H1 (cell line): ENCODE results near the gene TOR4A. TPM values are rescaled to one million over a fixed set of nuclear protein-coding genes. Genes with fewer than 3 reads are reported as not detected.

ENCODE experiments used
- CTCF ChIA-PET: fragments of 300-600 bp; sonication (Branson Sonifier 250); formaldehyde crosslinking; loops from one replicate; lab custom pipeline; 2021; ENCODE audit not compliant: partially characterized antibody; lab: Charles Lee
- POLR2A ChIA-PET: fragments of 300-600 bp; sonication (Branson Sonifier 250); formaldehyde crosslinking; loops from one replicate; lab custom pipeline; 2021; ENCODE audit warnings: inconsistent platforms; ENCODE audit not compliant: partially characterized antibody; lab: Charles Lee
- DNase-seq, 2 experiments: peaks; one replicate each; pipeline versions ENCODE4 v3.0.0 to v3.0.0-alpha.2; 2010 to 2022; ENCODE audit warnings: low spot score in 2 of 2, low read depth in 1 of 2, mixed read lengths in 1 of 2
- FAIRE-seq: peaks from 2 replicates; lab custom pipeline; 2011; peaks lifted over from hg19 to GRCh38; lab: Jason Lieb, UNC
- H2AFZ ChIP-seq: 2 replicates; pipeline ENCODE4 v1.8.1; 2012; ENCODE audit warnings: low read length, inconsistent platforms
- H2AK5ac ChIP-seq: 2 replicates; pipeline ENCODE4 v1.6.1; 2013; ENCODE audit warnings: low read depth, low read length
- H2BK120ac ChIP-seq: replicated peaks from 2 replicates; pipeline ENCODE3; 2013; ENCODE audit warnings: low read depth, low read length, inconsistent platforms
- H2BK12ac ChIP-seq: 2 replicates; pipeline ENCODE4 v1.6.1; 2013; ENCODE audit warnings: low read depth, low read length
- H2BK15ac ChIP-seq: 2 replicates; pipeline ENCODE4 v1.6.1; 2013; ENCODE audit warnings: low read length
- H2BK20ac ChIP-seq: 2 replicates; pipeline ENCODE4 v1.6.1; 2013; ENCODE audit warnings: low read length
- H2BK5ac ChIP-seq: 2 replicates; pipeline ENCODE4 v1.6.1; 2013; ENCODE audit warnings: low read depth, low read length
- H3K14ac ChIP-seq: 2 replicates; pipeline ENCODE4 v1.6.1; 2013; ENCODE audit warnings: inconsistent platforms; ENCODE audit not compliant: insufficient read length
- H3K18ac ChIP-seq: 2 replicates; pipeline ENCODE4 v1.6.1; 2013; ENCODE audit warnings: low read length; ENCODE audit errors: extremely low read depth
- H3K23ac ChIP-seq: 2 replicates; pipeline ENCODE4 v1.6.1; 2013; ENCODE audit warnings: inconsistent platforms; ENCODE audit not compliant: insufficient read length
- H3K23me2 ChIP-seq: 2 replicates; pipeline ENCODE4 v1.6.1; 2013; ENCODE audit warnings: low read depth, low read length
- H3K27ac ChIP-seq: 2 replicates; pipeline ENCODE4 v1.6.1; 2011; ENCODE audit warnings: low read depth, low read length, inconsistent platforms
- H3K27me3 ChIP-seq, 4 experiments: replicated peaks in 1 of 4; 1 replicate in 1 of 4; 2 replicates in 3 of 4; pipeline versions ENCODE4 v1.6.1 to v1.8.1; 2011 to 2013; ENCODE audit warnings: low read length in 3 of 4, mild to moderate bottlenecking in 3 of 4, inconsistent platforms in 2 of 4, mixed read lengths in 2 of 4, moderate library complexity in 1 of 4; ENCODE audit not compliant: control insufficient read depth in 3 of 4, insufficient read depth in 3 of 4; ENCODE audit errors: extremely low read depth in 1 of 4
- H3K36me3 ChIP-seq, 4 experiments: 2 replicates each; pipeline versions ENCODE4 v1.6.1 to v1.8.1; 2011 to 2013; ENCODE audit warnings: mild to moderate bottlenecking in 4 of 4, low read length in 3 of 4, moderate library complexity in 2 of 4, control low read depth in 1 of 4, inconsistent platforms in 1 of 4; ENCODE audit not compliant: insufficient read depth in 4 of 4, control insufficient read depth in 2 of 4
- H3K4ac ChIP-seq: replicated peaks from 2 replicates; pipeline ENCODE3; 2013; ENCODE audit warnings: low read length, low read depth, mixed read lengths, inconsistent platforms; ENCODE audit not compliant: insufficient read length
- H3K4me1 ChIP-seq, 4 experiments: replicated peaks in 1 of 4; 1 replicate in 1 of 4; 2 replicates in 3 of 4; pipeline versions ENCODE4 v1.6.1 to v1.8.1; 2011 to 2013; ENCODE audit warnings: low read length in 3 of 4, inconsistent platforms in 2 of 4, mixed read lengths in 1 of 4; ENCODE audit not compliant: insufficient read depth in 4 of 4, control insufficient read depth in 3 of 4
- H3K4me2 ChIP-seq, 2 experiments: 2 replicates each; pipeline versions ENCODE4 v1.6.1 to v1.8.1; 2011 to 2013; ENCODE audit warnings: low read depth in 2 of 2, low read length in 2 of 2, control low read depth in 1 of 2, inconsistent platforms in 1 of 2, mild to moderate bottlenecking in 1 of 2; ENCODE audit not compliant: insufficient read depth in 1 of 2
- H3K4me3 ChIP-seq, 4 experiments: fragments of 200-600, 300-600 bp in 1 of 4; sonication (generic), shearing (Covaris generic), sonication (Bioruptor Twin) in 1 of 4; 2 replicates each; pipeline versions ENCODE4 v1.5.1 to v1.8.1; 2011 to 2016; ENCODE audit warnings: low read length in 4 of 4, low read depth in 3 of 4, control low read depth in 2 of 4, inconsistent platforms in 2 of 4, mild to moderate bottlenecking in 2 of 4, mixed read lengths in 1 of 4, moderate library complexity in 1 of 4; ENCODE audit not compliant: insufficient read depth in 2 of 4; ENCODE audit errors: extremely low read depth in 1 of 4
- H3K56ac ChIP-seq: replicated peaks from 2 replicates; pipeline ENCODE3; 2013; ENCODE audit warnings: low read depth, mild to moderate bottlenecking, mixed read lengths, low read length, inconsistent platforms; ENCODE audit not compliant: insufficient read length
- H3K79me1 ChIP-seq: 2 replicates; pipeline ENCODE4 v1.6.1; 2013; ENCODE audit warnings: low read depth, low read length, control low read depth
- H3K79me2 ChIP-seq, 2 experiments: 2 replicates each; pipeline versions ENCODE4 v1.6.1 to v1.8.1; 2012 to 2013; ENCODE audit warnings: low read length in 2 of 2, mild to moderate bottlenecking in 2 of 2, inconsistent platforms in 1 of 2; ENCODE audit not compliant: insufficient read depth in 2 of 2, control insufficient read depth in 1 of 2
- H3K9ac ChIP-seq, 4 experiments: replicated peaks in 1 of 4; 1 replicate in 1 of 4; 2 replicates in 3 of 4; pipeline versions ENCODE4 v1.6.1 to v1.8.1; 2011 to 2013; ENCODE audit warnings: low read depth in 3 of 4, low read length in 3 of 4, control low read depth in 2 of 4, mild to moderate bottlenecking in 2 of 4, moderate library complexity in 2 of 4, inconsistent platforms in 1 of 4; ENCODE audit errors: extremely low read depth in 1 of 4
- H3K9me3 ChIP-seq, 2 experiments: 2 replicates each; pipeline versions ENCODE4 v1.6.1 to v1.8.1; 2012 to 2013; ENCODE audit warnings: mild to moderate bottlenecking in 2 of 2, moderate library complexity in 2 of 2, control low read depth in 1 of 2, inconsistent platforms in 1 of 2, low read depth in 1 of 2, low read length in 1 of 2, mixed read lengths in 1 of 2; ENCODE audit not compliant: insufficient read depth in 2 of 2
- H4K20me1 ChIP-seq, 2 experiments: replicated peaks in 1 of 2; 2 replicates each; pipeline versions ENCODE3 to v1.8.1; 2011 to 2013; ENCODE audit warnings: inconsistent platforms in 2 of 2, low read length in 2 of 2, mild to moderate bottlenecking in 1 of 2; ENCODE audit not compliant: insufficient read depth in 2 of 2, control insufficient read depth in 1 of 2
- H4K5ac ChIP-seq: 2 replicates; pipeline ENCODE4 v1.6.1; 2013; ENCODE audit warnings: low read length, low read depth, mixed read lengths, inconsistent platforms; ENCODE audit not compliant: insufficient read length
- H4K8ac ChIP-seq: 2 replicates; pipeline ENCODE4 v1.8.0; 2013; ENCODE audit warnings: mild to moderate bottlenecking, moderate library complexity, low read length, inconsistent platforms; ENCODE audit not compliant: insufficient read depth; ENCODE audit errors: extremely low read depth
- H4K91ac ChIP-seq: replicated peaks from 2 replicates; pipeline ENCODE3; 2013; ENCODE audit warnings: low read length, mixed read lengths, inconsistent platforms; ENCODE audit not compliant: insufficient read length
- BACH1 ChIP-seq: IDR thresholded peaks from 2 replicates; pipeline ENCODE4 v1.6.1; 2012; ENCODE audit warnings: low read length, improper control_type of control experiment
- CBX8 ChIP-seq: fragments of 300-800, 300-1000 bp; sonication (generic); IDR thresholded peaks from 2 replicates; pipeline ENCODE4 v1.7.1; 2016; ENCODE audit warnings: low read depth, low read length, borderline replicate concordance
- CHD1 ChIP-seq: IDR thresholded peaks from 2 replicates; pipeline ENCODE4 v1.6.1; 2012; ENCODE audit warnings: low read depth, low read length, improper control_type of control experiment
- FOSL1 ChIP-seq: IDR thresholded peaks from 2 replicates; pipeline ENCODE4 v1.6.1; 2011; ENCODE audit warnings: mild to moderate bottlenecking, low read depth, low read length, moderate library complexity; ENCODE audit not compliant: insufficient read depth
- JUND ChIP-seq: IDR thresholded peaks from 2 replicates; pipeline ENCODE4 v1.6.1; 2011; ENCODE audit warnings: mild to moderate bottlenecking, improper control_type of control experiment, low read length
- MAX ChIP-seq: IDR thresholded peaks from 2 replicates; pipeline ENCODE4 v1.6.1; 2012; ENCODE audit warnings: inconsistent platforms
- RAD21 ChIP-seq, 2 experiments: IDR thresholded peaks in 1 of 2; conservative IDR thresholded peaks in 1 of 2; 2 replicates each; pipeline ENCODE4 v1.6.1; 2011; ENCODE audit warnings: low read depth in 2 of 2, low read length in 2 of 2, improper control_type of control experiment in 1 of 2, inconsistent platforms in 1 of 2, mild to moderate bottlenecking in 1 of 2, moderate library complexity in 1 of 2
- RFX5 ChIP-seq: IDR thresholded peaks from 2 replicates; pipeline ENCODE4 v1.6.1; 2011; ENCODE audit warnings: low read depth, low read length, improper control_type of control experiment, borderline replicate concordance
- SUZ12 ChIP-seq: fragments of 200-600 bp; sonication (generic); IDR thresholded peaks from 2 replicates; pipeline ENCODE4 v1.6.1; 2012; ENCODE audit warnings: mild to moderate bottlenecking, inconsistent platforms, low read length, moderate library complexity, mixed read lengths
- USF2 ChIP-seq: IDR thresholded peaks from 2 replicates; pipeline ENCODE4 v1.6.1; 2011; ENCODE audit warnings: low read length, improper control_type of control experiment
- WGBS, 2 experiments: shearing (Covaris generic) in 1 of 2; methylation state at CpG; one replicate each; pipeline versions ENCODE4 v1.1.6 to v1.1.7; 2013 to 2015; ENCODE audit warnings: low lambda C conversion rate in 2 of 2, mixed read lengths in 2 of 2, inconsistent platforms in 1 of 2, low coverage in 1 of 2, missing lambda C conversion rate in 1 of 2; ENCODE audit not compliant: insufficient replicate concordance in 2 of 2, insufficient coverage in 1 of 2, insufficient read length in 1 of 2; ENCODE audit errors: extremely low coverage in 1 of 2, missing lambda C conversion rate in 1 of 2; 5-methylcytosine and 5-hydroxymethylcytosine counted together
- polyA plus RNA-seq, 7 experiments: library from polyadenylated mRNA; depleted of rRNA in 3 of 7; stranded (reverse) in 5 of 7; unstranded in 2 of 7; fragments of >200 nt in 5 of 7; fragments of 200-250 nt in 2 of 7; gene quantifications; 1 replicate in 5 of 7; 2 replicates in 1 of 7; 4 replicates in 1 of 7; pipeline versions ENCODE4 v1.2.1 to v1.2.3, GENCODE V29; 2011 to 2013; ENCODE audit warnings: missing spikeins in 2 of 7, mixed read lengths in 2 of 7
- total RNA-seq: library from RNA; stranded (reverse); fragmentation: NEBNext Ultra II Directional; extraction: Animal tissue kit (Norgen Biotek cat#: 25700); gene quantifications from 2 replicates; pipeline ENCODE4 v1.2.1, GENCODE V29; 2021

The TOR4A gene
- total and polyA plus RNA-seq, 2 of the 8 experiments (the other 6 are each of a cell fraction or from before 2014, with no cell fraction given) = 8.4 to 9.3 TPM

GRCh38 chr9:137240318-137240840 lies 37.1 kb upstream of the TOR4A start:
- Histone ChIP-seq H4K8ac (peak overlapping the region; percentile 91; the same call in 1 of the 2 replicates), H3K79me1 (peaks cover 5% of the 10 kb centered on the region), H4K20me1 (peaks cover 22 to 23% of the 10 kb centered on the region in 2 experiments), H4K5ac (peak overlapping the region; percentile 52), H2AK5ac (no peak overlapping the region), H2BK20ac (no peak overlapping the region), H3K4me3 (peak overlapping the region; percentile 64 to 83 (median 70)), H3K27me3 (no peaks in the 10 kb centered on the region), H4K91ac (peak overlapping the region; percentile 91), H2BK15ac (no peak overlapping the region), H2BK120ac (no peak overlapping the region), H2BK5ac (peak overlapping the region; percentile 95), H2BK12ac (no peak overlapping the region), H3K4me2 (peak overlapping the region; percentile 49 to 75), H3K36me3 (peaks cover 6 to 18% (median 15%) of the 10 kb centered on the region in 4 experiments; a peak in 7 of 8 replicates), H3K56ac (peak overlapping the region; percentile 77), H3K27ac (peak overlapping the region; percentile 67; the same call in 1 of the 2 replicates), H2AFZ (no peak overlapping the region), H3K23me2 (peaks cover 5% of the 10 kb centered on the region; the same call in 1 of the 2 replicates), H3K9ac (peak overlapping the region; percentile 29 to 63 (median 58); a peak in 6 of 7 replicates), H3K9me3 (no peaks in the 10 kb centered on the region), H3K79me2 (peaks cover 0 to 20% of the 10 kb centered on the region in 2 experiments; a peak in 2 of 4 replicates), H3K4me1 (peaks cover 0 to 27% (median 21%) of the 10 kb centered on the region in 4 experiments; a peak in 6 of 7 replicates), H3K18ac (peak overlapping the region; percentile 95; the same call in 1 of the 2 replicates), H3K23ac (no peak overlapping the region), H3K4ac (no peak overlapping the region), H3K14ac (no peak overlapping the region)
- DNase-seq (no peak), FAIRE-seq (no peak)
- WGBS, 2 experiments = 2% methylated on average over 43 of the region's 58 CpGs; no CpG with 5 or more reads in 1 of the 2 experiments
- POLR2A ChIA-PET = interaction anchor here (0.6 to 69.9 kb wide), 43 partner anchors 5 to 364 kb away, joined by 3 to 1462 read pairs (median 3); partner anchors contain the start of genes ABCA2, CYSRT1, ENTPD2 and GRIN1
- CTCF ChIA-PET = interaction anchor here (0.6 to 9.1 kb wide), 9 partner anchors 13 to 102 kb away, joined by 3 to 113 read pairs (median 4); partner anchors contain the start of genes CYSRT1, RNF208 and RNF224
- TF ChIP-seq CBX8 (no peak), USF2 (no peak), RAD21 (IDR thresholded peaks at IDR 0.05 in 1 of 2, conservative IDR thresholded peaks at IDR 0.05 in 1 of 2; ENCODE audit: low read depth in 2 of 2, low read length in 2 of 2) (no peak), CHD1 (no peak), MAX (peak; percentile 73; the same call in 1 of the 2 replicates), SUZ12 (no peak), JUND (no peak), BACH1 (peak; percentile 60; the same call in 1 of the 2 replicates), FOSL1 (no peak), RFX5 (no peak)
